DND-41 (cell line): Measurements from ENCODE around the gene MOV10L1.

ENCODE experiments used
- ATAC-seq: fragments of 200-7000 bp; cut with Tn5 transposase; 3 replicates; pipeline ENCODE4 v1.9.1; 2021; ENCODE audit warnings: low read depth; ENCODE audit not compliant: insufficient read depth
- DNase-seq: peaks from one replicate; pipeline ENCODE4 v3.0.0-alpha.2; 2020
- H2AFZ ChIP-seq: 2 replicates; pipeline ENCODE4 v1.6.0; 2012; ENCODE audit warnings: low read depth, low read length
- H3K27ac ChIP-seq: 2 replicates; pipeline ENCODE4 v1.5.1; 2012; ENCODE audit warnings: low read length, inconsistent platforms
- H3K27me3 ChIP-seq: fragments of 200-600 bp; sonication (generic); 2 replicates; pipeline ENCODE4 v1.6.0; 2012; ENCODE audit warnings: low read length, mild to moderate bottlenecking, inconsistent platforms; ENCODE audit not compliant: insufficient read depth, poor library complexity
- H3K36me3 ChIP-seq: 2 replicates; pipeline ENCODE4 v1.5.1; 2012; ENCODE audit warnings: low read length, inconsistent platforms; ENCODE audit not compliant: insufficient read depth
- H3K4me1 ChIP-seq: 2 replicates; pipeline ENCODE4 v1.5.1; 2012; ENCODE audit warnings: mild to moderate bottlenecking, low read length; ENCODE audit not compliant: insufficient read depth
- H3K4me2 ChIP-seq: 2 replicates; pipeline ENCODE4 v1.6.0; 2012; ENCODE audit warnings: mild to moderate bottlenecking, moderate library complexity, low read length, inconsistent platforms; ENCODE audit not compliant: insufficient read depth
- H3K4me3 ChIP-seq, 2 experiments: fragments of 200-600 bp in 1 of 2; shearing (Covaris generic) in 1 of 2; 2 replicates each; pipeline ENCODE4 v1.5.1; 2012 to 2016; ENCODE audit warnings: inconsistent platforms in 2 of 2, low read length in 2 of 2, mild to moderate bottlenecking in 2 of 2, low read depth in 1 of 2, moderate library complexity in 1 of 2
- H3K79me2 ChIP-seq: 2 replicates; pipeline ENCODE4 v1.6.0; 2012; ENCODE audit warnings: low read length, inconsistent platforms; ENCODE audit not compliant: insufficient read depth
- H3K9ac ChIP-seq: 2 replicates; pipeline ENCODE4 v1.6.0; 2012; ENCODE audit warnings: low read depth, mild to moderate bottlenecking, inconsistent platforms, low read length, moderate library complexity
- H3K9me3 ChIP-seq: 2 replicates; pipeline ENCODE4 v1.5.1; 2012; ENCODE audit warnings: low read length, moderate library complexity, mild to moderate bottlenecking, inconsistent platforms; ENCODE audit not compliant: insufficient read depth, severe bottlenecking
- H4K20me1 ChIP-seq: 2 replicates; pipeline ENCODE4 v1.6.0; 2012; ENCODE audit warnings: low read length; ENCODE audit not compliant: insufficient read depth
- CTCF ChIP-seq: IDR thresholded peaks from 2 replicates; pipeline ENCODE4 v1.5.1; 2012; ENCODE audit warnings: borderline replicate concordance, low read length, moderate library complexity, mild to moderate bottlenecking; ENCODE audit not compliant: poor library complexity, severe bottlenecking; ENCODE audit errors: extremely low read depth
- EZH2 ChIP-seq: IDR thresholded peaks from 3 replicates; pipeline ENCODE4 v1.6.1; 2012; ENCODE audit warnings: borderline replicate concordance, low read depth, mild to moderate bottlenecking, moderate library complexity, low read length, inconsistent platforms; ENCODE audit not compliant: severe bottlenecking

MOV10L1 gene

GRCh38 chr22:50148166-50148500, 58.3 kb downstream of the MOV10L1 start:
- no peaks in the 10 kb centered on the region for H3K79me2 ChIP-seq
- H3K9ac ChIP-seq = no peak overlapping the region
- ATAC-seq (no peak), DNase-seq (no peak)
- H3K27me3 ChIP-seq = no peaks in the 10 kb centered on the region
- H3K36me3 ChIP-seq = no peaks in the 10 kb centered on the region
- no peaks in the 10 kb centered on the region for H3K9me3 ChIP-seq
- no peak overlapping the region for H2AFZ ChIP-seq
- no peak overlapping the region for H3K4me3 ChIP-seq
- TF ChIP-seq EZH2 (no peak), CTCF (no peak)
- H3K4me2 ChIP-seq = no peak overlapping the region
- peaks cover 4% of the 10 kb centered on the region; the same call in 1 of the 2 replicates for H4K20me1 ChIP-seq
- H3K27ac ChIP-seq = no peak overlapping the region
- H3K4me1 ChIP-seq = no peaks in the 10 kb centered on the region

GRCh38 chr22:50148991-50149721, 59.4 kb downstream of the MOV10L1 start:
- ATAC-seq (peak; percentile 97), DNase-seq (peak; percentile 73)
- Histone ChIP-seq H3K27me3 (no peaks in the 10 kb centered on the region), H3K4me1 (no peaks in the 10 kb centered on the region), H3K4me3 (no peak overlapping the region), H3K9me3 (no peaks in the 10 kb centered on the region), H3K79me2 (no peaks in the 10 kb centered on the region), H3K36me3 (no peaks in the 10 kb centered on the region), H3K27ac (no peak overlapping the region), H4K20me1 (peaks cover 4% of the 10 kb centered on the region; the same call in 1 of the 2 replicates), H2AFZ (no peak overlapping the region), H3K4me2 (no peak overlapping the region), H3K9ac (no peak overlapping the region)
- TF ChIP-seq EZH2 (no peak), CTCF (peak; percentile 95)

DNA sequence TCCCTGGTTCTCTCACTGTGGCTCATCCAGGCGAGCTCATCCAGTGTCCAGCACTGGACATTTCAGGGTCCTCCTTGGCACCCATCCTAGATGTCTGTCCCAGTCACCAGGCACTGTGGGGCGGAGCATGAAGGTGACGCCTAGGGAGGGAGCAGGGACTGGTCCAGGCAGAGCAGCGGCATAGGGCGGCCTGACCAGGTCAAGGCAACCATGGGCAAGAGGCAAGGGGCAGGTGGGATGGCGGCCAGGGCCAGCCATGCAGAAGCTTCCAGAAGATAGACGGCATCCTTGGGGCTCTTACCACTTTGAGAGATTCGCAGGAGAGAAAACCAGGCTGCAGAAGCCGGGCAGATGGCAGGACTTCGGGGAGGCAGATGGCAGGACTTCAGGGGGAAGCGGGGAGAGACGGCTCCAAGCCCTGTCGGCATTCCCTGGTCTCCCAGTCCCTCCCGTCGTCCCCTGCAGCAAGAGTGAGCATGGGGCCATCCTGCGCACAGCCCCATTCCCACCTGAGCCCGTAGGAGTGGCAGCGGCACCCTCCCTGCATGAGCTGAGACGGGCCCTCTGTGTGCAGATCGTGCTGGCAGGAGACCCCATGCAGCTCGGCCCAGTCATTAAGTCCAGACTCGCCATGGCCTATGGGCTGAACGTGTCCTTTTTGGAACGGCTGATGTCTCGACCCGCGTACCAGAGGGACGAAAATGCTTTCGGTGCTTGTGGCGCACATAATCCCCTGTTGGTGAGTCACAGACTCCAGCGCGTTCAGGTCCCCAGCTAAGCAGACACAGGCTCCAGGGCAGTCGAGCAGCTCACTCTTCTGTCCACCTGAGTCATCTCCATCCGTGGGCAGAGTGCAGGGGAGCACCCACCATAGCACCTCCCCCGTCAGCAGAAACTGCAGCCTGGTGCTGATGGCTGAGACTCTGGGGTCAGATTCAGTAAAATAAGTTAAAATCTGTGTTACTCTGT, 60.6 kb downstream of the MOV10L1 start:
- no peaks in the 10 kb centered on the region for H3K4me1 ChIP-seq
- ATAC-seq (no peak), DNase-seq (no peak)
- peaks cover 4% of the 10 kb centered on the region; the same call in 1 of the 2 replicates for H4K20me1 ChIP-seq
- no peaks in the 10 kb centered on the region for H3K79me2 ChIP-seq
- no peaks in the 10 kb centered on the region for H3K9me3 ChIP-seq
- H3K27ac ChIP-seq = no peak overlapping the region
- no peak overlapping the region for H3K4me3 ChIP-seq
- H3K27me3 ChIP-seq = no peaks in the 10 kb centered on the region
- no peak overlapping the region for H3K9ac ChIP-seq
- H3K4me2 ChIP-seq = no peak overlapping the region
- no peaks in the 10 kb centered on the region for H3K36me3 ChIP-seq
- TF ChIP-seq CTCF (no peak), EZH2 (no peak)
- no peak overlapping the region for H2AFZ ChIP-seq
